H9 (cell line): ENCODE results near the gene CERS3. TPM values are rescaled to one million over a fixed set of nuclear protein-coding genes. Genes with fewer than 3 reads are reported as not detected.

Source experiments
- DNase-seq: peaks from one replicate; pipeline ENCODE4 v3.0.0-alpha.2; 2017
- H2AFZ ChIP-seq: one replicate; pipeline ENCODE4 v1.6.1; 2013; ENCODE audit warnings: mild to moderate bottlenecking, low read length, control low read depth, moderate library complexity
- H2AK5ac ChIP-seq: 2 replicates; pipeline ENCODE4 v1.6.1; 2013; ENCODE audit warnings: low read length, control low read depth, mixed read lengths; ENCODE audit not compliant: insufficient read length
- H2BK120ac ChIP-seq: one replicate; pipeline ENCODE4 v1.6.1; 2013; ENCODE audit warnings: low read depth, mild to moderate bottlenecking, low read length, control low read depth, inconsistent platforms; ENCODE audit not compliant: poor library complexity, severe bottlenecking
- H2BK12ac ChIP-seq: 2 replicates; pipeline ENCODE4 v1.6.1; 2013; ENCODE audit warnings: low read length, control low read depth, mixed read lengths, low read depth; ENCODE audit not compliant: insufficient read length
- H2BK15ac ChIP-seq: 2 replicates; pipeline ENCODE4 v1.6.1; 2013; ENCODE audit warnings: low read depth, low read length, control low read depth
- H2BK20ac ChIP-seq: one replicate; pipeline ENCODE4 v1.6.1; 2013; ENCODE audit warnings: low read depth, mild to moderate bottlenecking, low read length, control low read depth, inconsistent platforms; ENCODE audit not compliant: poor library complexity, severe bottlenecking
- H2BK5ac ChIP-seq: 2 replicates; pipeline ENCODE4 v1.6.1; 2013; ENCODE audit warnings: low read length, control low read depth, mixed read lengths; ENCODE audit not compliant: insufficient read length
- H3K14ac ChIP-seq: 2 replicates; pipeline ENCODE4 v1.6.1; 2013; ENCODE audit warnings: low read length, control low read depth; ENCODE audit not compliant: insufficient read depth
- H3K18ac ChIP-seq: 2 replicates; pipeline ENCODE4 v1.6.1; 2013; ENCODE audit warnings: low read depth, mild to moderate bottlenecking, mixed read lengths, low read length, control low read depth; ENCODE audit not compliant: insufficient read length
- H3K23ac ChIP-seq: 2 replicates; pipeline ENCODE4 v1.6.1; 2013; ENCODE audit warnings: low read length, control low read depth, mixed read lengths, low read depth; ENCODE audit not compliant: insufficient read length
- H3K23me2 ChIP-seq: 2 replicates; pipeline ENCODE4 v1.6.1; 2013; ENCODE audit warnings: low read depth, mild to moderate bottlenecking, mixed read lengths, low read length, control low read depth; ENCODE audit not compliant: insufficient read length, poor library complexity, severe bottlenecking
- H3K27ac ChIP-seq: 2 replicates; pipeline ENCODE4 v1.5.1; 2013; ENCODE audit warnings: low read length, control low read depth, mixed read lengths, low read depth; ENCODE audit not compliant: insufficient read length
- H3K27me3 ChIP-seq: 2 replicates; pipeline ENCODE4 v1.6.1; 2013; ENCODE audit warnings: low read length, control low read depth, inconsistent platforms; ENCODE audit not compliant: insufficient read depth
- H3K4ac ChIP-seq: 2 replicates; pipeline ENCODE4 v1.6.1; 2013; ENCODE audit warnings: low read depth, mild to moderate bottlenecking, control low read depth, inconsistent platforms, low read length, moderate library complexity
- H3K4me1 ChIP-seq: 2 replicates; pipeline ENCODE4 v1.6.1; 2013; ENCODE audit warnings: low read length, control low read depth, inconsistent platforms; ENCODE audit not compliant: insufficient read depth
- H3K4me2 ChIP-seq: 2 replicates; pipeline ENCODE4 v1.6.1; 2013; ENCODE audit warnings: low read length, control low read depth, mixed read lengths; ENCODE audit not compliant: insufficient read length, insufficient read depth
- H3K56ac ChIP-seq: 2 replicates; pipeline ENCODE4 v1.6.1; 2013; ENCODE audit warnings: low read depth, mild to moderate bottlenecking, mixed read lengths, low read length, control low read depth; ENCODE audit not compliant: insufficient read length
- H3K79me1 ChIP-seq: 2 replicates; pipeline ENCODE4 v1.6.1; 2013; ENCODE audit warnings: low read depth, mild to moderate bottlenecking, moderate library complexity, low read length, control low read depth, inconsistent platforms; ENCODE audit not compliant: insufficient read depth, poor library complexity, severe bottlenecking
- H3K79me2 ChIP-seq: 2 replicates; pipeline ENCODE4 v1.6.1; 2013; ENCODE audit warnings: low read length, control low read depth, inconsistent platforms; ENCODE audit not compliant: insufficient read depth
- H3K9ac ChIP-seq: 2 replicates; pipeline ENCODE4 v1.6.1; 2013; ENCODE audit warnings: low read length, control low read depth, mixed read lengths; ENCODE audit not compliant: insufficient read length; ENCODE audit errors: extremely low read depth
- H3K9me3 ChIP-seq: one replicate; pipeline ENCODE4 v1.6.1; 2013; ENCODE audit warnings: low read depth, low read length, inconsistent platforms; ENCODE audit not compliant: control insufficient read depth
- H3T11ph ChIP-seq: one replicate; pipeline ENCODE4 v1.6.1; 2013; ENCODE audit warnings: mild to moderate bottlenecking, low read length, control low read depth, inconsistent platforms
- H4K20me1 ChIP-seq: one replicate; pipeline ENCODE4 v1.6.1; 2013; ENCODE audit not compliant: control insufficient read depth, insufficient read length, insufficient read depth
- H4K5ac ChIP-seq: 2 replicates; pipeline ENCODE4 v1.6.1; 2013; ENCODE audit warnings: low read depth, mild to moderate bottlenecking, mixed read lengths, low read length, control low read depth; ENCODE audit not compliant: insufficient read length
- H4K8ac ChIP-seq: replicated peaks from 2 replicates; pipeline ENCODE4 v1.6.1; 2013; ENCODE audit warnings: low read length, control low read depth, mixed read lengths, low read depth; ENCODE audit not compliant: insufficient read length
- H4K91ac ChIP-seq: 2 replicates; pipeline ENCODE4 v1.6.1; 2013; ENCODE audit warnings: low read depth, mild to moderate bottlenecking, moderate library complexity, mixed read lengths, low read length, control low read depth; ENCODE audit not compliant: insufficient read length
- H3K27ac Mint-ChIP-seq, 3 experiments: 2 replicates in 2 of 3; 3 replicates in 1 of 3; pipeline ENCODE4 v1.8.0; 2020 to 2021; ENCODE audit warnings: mixed read lengths in 3 of 3, mild to moderate bottlenecking in 1 of 3, moderate library complexity in 1 of 3
- H3K27me3 Mint-ChIP-seq: 2 replicates; pipeline ENCODE4 v1.8.0; 2021; ENCODE audit warnings: low read depth, mild to moderate bottlenecking, moderate library complexity, mixed read lengths
- H3K36me3 Mint-ChIP-seq, 3 experiments: 2 replicates in 2 of 3; 3 replicates in 1 of 3; pipeline ENCODE4 v1.8.0; 2020 to 2021; ENCODE audit warnings: low read depth in 3 of 3, mixed read lengths in 3 of 3; ENCODE audit not compliant: insufficient read depth in 1 of 3
- H3K4me1 Mint-ChIP-seq, 2 experiments: 2 replicates each; pipeline ENCODE4 v1.8.0; 2020; ENCODE audit warnings: mixed read lengths in 2 of 2
- H3K4me3 Mint-ChIP-seq, 2 experiments: 2 replicates in 1 of 2; 3 replicates in 1 of 2; pipeline ENCODE4 v1.8.0; 2020 to 2021; ENCODE audit warnings: mild to moderate bottlenecking in 2 of 2, mixed read lengths in 2 of 2, moderate library complexity in 1 of 2
- H3K9me3 Mint-ChIP-seq, 2 experiments: 2 replicates in 1 of 2; 3 replicates in 1 of 2; pipeline ENCODE4 v1.8.0; 2020; ENCODE audit warnings: mild to moderate bottlenecking in 2 of 2, mixed read lengths in 2 of 2, moderate library complexity in 1 of 2
- CTCF ChIP-seq: fragments of 200-600 bp; sonication (generic); conservative IDR thresholded peaks from 3 replicates; pipeline ENCODE4 v1.8.0; 2021; ENCODE audit warnings: antibody characterized with exemption, mild to moderate bottlenecking
- WGBS: extraction: QIAGEN DNeasy Blood & Tissue Kit; methylation state at CpG from one replicate; pipeline ENCODE4 v1.1.7; 2013; ENCODE audit warnings: missing lambda C conversion rate, low lambda C conversion rate, mixed read lengths; ENCODE audit not compliant: insufficient read length; ENCODE audit errors: extremely low coverage; 5-methylcytosine and 5-hydroxymethylcytosine counted together
- total RNA-seq: library from RNA; stranded (reverse); gene quantifications from 2 replicates; pipeline ENCODE4 v1.2.1, GENCODE V29; 2021

CERS3 gene
- total RNA-seq, 1 experiment from 2014 or later, result 1.4 TPM

- DNase-seq, result no peak
- Mint-ChIP-seq H3K27me3 (no peaks in the 10 kb centered on the region; the same call in 1 of the 2 replicates), H3K4me3 (no peak overlapping the region), H3K9me3 (no peaks in the 10 kb centered on the region), H3K36me3 (no peaks in the 10 kb centered on the region), H3K4me1 (peaks cover 9 to 11% of the 10 kb centered on the region in 2 experiments), H3K27ac (no peak overlapping the region)
- Histone ChIP-seq H4K20me1 (no peaks in the 10 kb centered on the region), H2AK5ac (no peak overlapping the region), H3K4me2 (no peak overlapping the region), H3K9ac (no peak overlapping the region), H4K5ac (no peak overlapping the region), H3K23me2 (no peaks in the 10 kb centered on the region), H3T11ph (no peak overlapping the region), H2AFZ (no peak overlapping the region), H2BK120ac (no peak overlapping the region), H3K4me1 (no peaks in the 10 kb centered on the region), H2BK12ac (no peak overlapping the region), H3K56ac (no peak overlapping the region), H3K27ac (no peak overlapping the region), H4K8ac (no peak overlapping the region), H2BK20ac (no peak overlapping the region), H3K9me3 (no peaks in the 10 kb centered on the region), H3K27me3 (no peaks in the 10 kb centered on the region), H3K14ac (no peak overlapping the region), H3K23ac (no peak overlapping the region), H3K4ac (no peak overlapping the region), H4K91ac (no peak overlapping the region), H2BK5ac (no peak overlapping the region), H3K79me2 (no peaks in the 10 kb centered on the region), H3K79me1 (no peaks in the 10 kb centered on the region), H2BK15ac (no peak overlapping the region), H3K18ac (no peak overlapping the region)
- no CpG with 5 or more reads among the region's 2 CpGs for WGBS
- no peak for TF ChIP-seq CTCF
Observed at GRCh38 chr15:100468285-100468684, 60.5 kb downstream of the CERS3 start.
